Measurements from ENCODE around the gene MLIP.
A peak's percentile ranks its signal among the peaks of the same experiment; 100 is the strongest.
"Not testable (repeated sequence)": the region's sequence is repeated elsewhere in the genome, so short reads cannot be mapped to it uniquely, and the experiment has no call there.

MLIP gene, protein sequence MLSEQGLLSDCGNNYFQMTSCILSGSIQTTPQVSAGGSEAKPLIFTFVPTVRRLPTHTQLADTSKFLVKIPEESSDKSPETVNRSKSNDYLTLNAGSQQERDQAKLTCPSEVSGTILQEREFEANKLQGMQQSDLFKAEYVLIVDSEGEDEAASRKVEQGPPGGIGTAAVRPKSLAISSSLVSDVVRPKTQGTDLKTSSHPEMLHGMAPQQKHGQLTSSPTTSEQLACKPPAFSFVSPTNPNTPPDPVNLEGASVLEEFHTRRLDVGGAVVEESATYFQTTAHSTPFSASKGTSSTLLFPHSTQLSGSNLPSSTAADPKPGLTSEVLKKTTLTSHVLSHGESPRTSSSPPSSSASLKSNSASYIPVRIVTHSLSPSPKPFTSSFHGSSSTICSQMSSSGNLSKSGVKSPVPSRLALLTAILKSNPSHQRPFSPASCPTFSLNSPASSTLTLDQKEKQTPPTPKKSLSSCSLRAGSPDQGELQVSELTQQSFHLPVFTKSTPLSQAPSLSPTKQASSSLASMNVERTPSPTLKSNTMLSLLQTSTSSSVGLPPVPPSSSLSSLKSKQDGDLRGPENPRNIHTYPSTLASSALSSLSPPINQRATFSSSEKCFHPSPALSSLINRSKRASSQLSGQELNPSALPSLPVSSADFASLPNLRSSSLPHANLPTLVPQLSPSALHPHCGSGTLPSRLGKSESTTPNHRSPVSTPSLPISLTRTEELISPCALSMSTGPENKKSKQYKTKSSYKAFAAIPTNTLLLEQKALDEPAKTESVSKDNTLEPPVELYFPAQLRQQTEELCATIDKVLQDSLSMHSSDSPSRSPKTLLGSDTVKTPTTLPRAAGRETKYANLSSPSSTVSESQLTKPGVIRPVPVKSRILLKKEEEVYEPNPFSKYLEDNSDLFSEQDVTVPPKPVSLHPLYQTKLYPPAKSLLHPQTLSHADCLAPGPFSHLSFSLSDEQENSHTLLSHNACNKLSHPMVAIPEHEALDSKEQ

DNA sequence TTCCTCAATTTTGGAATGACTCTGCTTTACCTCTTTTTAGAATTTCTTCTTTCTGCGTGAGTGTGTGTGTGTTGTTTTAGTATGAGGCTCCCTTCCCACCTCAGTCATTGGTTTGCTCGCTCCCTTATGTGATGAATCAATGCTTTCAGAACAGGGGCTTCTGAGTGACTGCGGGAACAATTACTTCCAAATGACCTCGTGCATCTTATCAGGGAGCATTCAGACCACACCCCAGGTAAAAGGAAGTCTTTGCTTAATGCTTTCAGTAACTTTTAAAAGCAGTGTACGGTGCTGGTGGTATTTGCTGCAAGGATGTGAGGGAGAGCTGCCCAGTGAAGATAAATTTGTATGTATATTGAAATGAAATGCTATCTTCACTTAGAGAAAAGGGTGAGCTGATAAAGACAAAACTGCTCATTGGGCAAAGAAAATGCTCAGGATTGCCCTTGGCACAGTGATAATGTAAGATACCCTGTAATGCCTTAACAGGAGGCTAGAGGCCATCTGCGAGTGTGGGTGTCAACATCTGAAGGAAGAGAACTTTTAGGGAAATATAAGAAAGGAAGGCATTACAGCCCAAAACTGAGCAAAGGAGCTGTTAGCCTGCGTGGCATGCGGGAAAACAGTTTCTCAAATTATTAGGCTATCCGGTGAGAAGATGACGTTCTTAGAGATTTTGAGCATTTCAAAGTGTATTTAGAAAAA, at the start of gene MLIP:
MLIP (plus strand) TSS at position 103 of the 705 bp plus-strand sequence; CDS start at position 140, 37 bp downstream.
- DNase-seq: no peak

GRCh38 chr6:54063228-54063539, 48.1 kb upstream of the MLIP start:
- DNase-seq: no peak

GRCh38 chr6:54068694-54069093, 42.5 kb upstream of the MLIP start:
- DNase-seq: no peak

DNA sequence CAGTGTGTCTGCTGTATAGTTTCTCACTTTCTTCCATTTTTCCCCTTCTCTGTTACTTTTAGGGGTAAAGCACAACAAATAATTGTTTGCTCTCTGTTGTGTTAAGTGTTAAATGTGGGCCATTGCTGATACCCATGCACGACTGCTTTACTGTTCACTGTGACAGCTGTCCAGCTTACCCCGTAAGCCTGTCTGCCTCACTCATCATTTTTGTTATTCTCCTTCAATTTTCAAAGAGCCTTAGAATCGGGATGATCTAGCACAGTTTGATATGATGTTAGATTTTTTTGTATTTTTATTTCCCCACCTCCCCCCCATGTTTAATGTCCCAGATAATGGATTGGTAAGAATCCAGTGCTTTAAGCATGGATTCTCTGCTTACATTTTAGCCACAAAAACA, 41.2 kb upstream of the MLIP start:
- DNase-seq: no peak

- DNase-seq: no peak
Observed at GRCh38 chr6:54071821-54072340, 39.4 kb upstream of the MLIP start.

GRCh38 chr6:54072635-54073313, 38.5 kb upstream of the MLIP start:
- no peak for DNase-seq

DNA sequence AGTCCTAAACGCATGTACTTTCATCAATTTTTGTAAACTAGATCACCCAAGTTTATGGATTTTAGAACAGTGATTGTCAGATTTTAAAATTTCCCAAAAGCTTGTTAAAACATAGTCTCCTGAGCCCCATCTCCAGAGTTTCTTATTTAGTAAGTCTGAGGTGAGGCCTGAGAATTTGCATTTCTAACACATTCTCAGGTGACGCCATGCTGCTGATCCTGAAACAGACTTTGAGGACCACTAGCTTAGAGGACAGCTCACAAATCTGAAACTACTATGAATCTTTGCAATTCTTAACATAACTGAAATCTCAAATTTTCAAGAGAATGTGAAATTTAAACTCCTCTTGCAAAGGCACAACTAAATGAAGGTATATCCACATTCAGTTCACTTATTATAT, 37.8 kb upstream of the MLIP start:
- no peak for DNase-seq

- DNase-seq: peak in 1 of 56 donors; percentile 3
Observed at GRCh38 chr6:54074109-54074508, 37.1 kb upstream of the MLIP start.

DNA sequence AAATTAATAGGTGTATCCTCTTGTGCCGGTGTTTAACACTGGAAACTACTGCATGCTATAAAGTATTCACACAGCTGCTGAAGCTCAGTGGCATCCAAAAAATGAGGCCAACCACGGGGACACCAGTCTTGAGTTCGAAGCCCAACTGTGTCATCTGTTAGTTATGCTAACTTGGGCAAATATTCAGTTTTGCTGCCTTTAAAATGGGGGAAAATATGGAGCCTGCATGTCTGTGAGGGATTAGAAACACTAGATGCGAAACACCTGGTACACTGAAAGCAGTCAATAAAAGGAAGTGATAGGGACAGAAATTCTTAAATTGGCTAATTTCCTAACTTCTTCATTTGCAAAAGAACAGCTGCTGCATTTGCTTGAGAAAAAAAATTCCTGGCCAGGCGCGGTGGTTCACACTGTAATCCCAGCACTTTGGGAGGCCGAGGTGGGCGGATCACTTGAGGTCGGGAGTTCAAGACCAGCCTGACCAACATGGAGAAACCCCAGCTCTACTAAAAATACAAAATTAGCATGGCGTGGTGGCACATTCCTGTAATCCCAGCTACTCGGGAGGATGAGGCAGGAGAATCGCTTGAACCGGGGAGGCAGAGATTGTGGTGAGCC, 36.6 kb upstream of the MLIP start:
- no peak for DNase-seq

- no peak for DNase-seq
Observed at GRCh38 chr6:54076159-54076789, 35.0 kb upstream of the MLIP start.

GRCh38 chr6:54081499-54081898, 29.7 kb upstream of the MLIP start:
- not testable (repeated sequence) for DNase-seq

GRCh38 chr6:54083287-54083686, 28.0 kb upstream of the MLIP start:
- no peak for DNase-seq

GRCh38 chr6:54084231-54084630, 27.0 kb upstream of the MLIP start:
- no peak for DNase-seq

DNA sequence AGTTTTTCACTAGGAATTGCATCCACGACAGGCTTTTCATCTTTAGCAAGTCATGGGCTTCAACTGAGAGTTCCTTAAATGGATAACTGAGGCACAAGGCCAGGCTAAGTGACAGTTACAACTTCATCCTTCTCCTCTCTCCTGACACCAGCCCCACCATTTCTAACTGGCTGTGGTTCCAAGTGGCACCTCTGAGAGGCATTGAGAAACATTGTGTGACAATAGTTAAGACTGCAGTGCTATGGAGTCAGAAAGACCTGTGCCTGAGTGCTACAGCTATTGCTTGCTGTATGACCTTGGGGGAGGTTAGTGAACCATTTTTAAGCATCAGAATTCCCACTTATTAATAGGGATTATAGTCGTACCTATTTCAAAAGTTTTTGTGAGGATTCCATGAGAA, 26.2 kb upstream of the MLIP start:
- no peak for DNase-seq

- DNase-seq: peak in 11 of 56 donors; percentile 4 to 43 (median 18)
Observed at GRCh38 chr6:54085541-54085940, 25.7 kb upstream of the MLIP start.

DNA sequence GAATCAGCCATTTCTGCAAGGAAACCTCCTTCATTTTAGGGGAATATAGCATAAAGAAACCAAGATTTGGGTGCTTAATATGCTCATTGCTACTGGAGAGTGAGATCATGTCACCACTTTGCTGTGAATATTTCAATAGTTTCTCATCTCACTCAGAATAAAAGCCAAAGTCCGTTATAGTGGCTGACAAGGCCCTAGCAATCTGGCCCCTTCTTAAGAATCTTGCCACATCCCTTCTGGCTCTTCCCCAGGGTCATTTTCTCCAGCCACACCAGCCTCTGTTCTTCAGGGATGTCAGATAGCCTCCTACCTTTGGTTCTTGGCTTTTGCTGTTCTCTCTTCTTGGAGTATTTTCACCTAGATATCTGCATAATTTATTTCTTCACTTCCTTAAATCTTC, 24.8 kb upstream of the MLIP start:
- DNase-seq: no peak

GRCh38 chr6:54087721-54088120, 23.5 kb upstream of the MLIP start:
- DNase-seq: no peak

GRCh38 chr6:54093326-54093948, 17.8 kb upstream of the MLIP start:
- no peak for DNase-seq

- DNase-seq: no peak
Observed at GRCh38 chr6:54094293-54094692, 16.9 kb upstream of the MLIP start.

All from amygdala (tissue), 56 donors.